K562 (cell line): ENCODE results near the gene RTN4. TPM values are rescaled to one million over a fixed set of nuclear protein-coding genes. Genes with fewer than 3 reads are reported as not detected.

ENCODE experiments used
- ATAC-seq: fragments of 200-7000 bp; cut with Tn5 transposase; 3 replicates; pipeline ENCODE4 v1.9.1; 2020; ENCODE audit warnings: moderate library complexity
- BruUV-seq: library from RNA; stranded (reverse); fragments of 400-500 nt; replicated peaks from 2 replicates; lab custom pipeline; 2021; lab: Mats Ljungman, UMichigan
- CTCF ChIA-PET: fragments of 300-600 bp; formaldehyde crosslinking; extraction: SDS; loops from one replicate; lab custom pipeline; 2021; ENCODE audit warnings: low intra/inter-chr PET ratio; lab: Yijun Ruan, JAX
- POLR2A ChIA-PET: fragments of 300-600, 350-650 bp; sonication (Branson Sonifier 250); formaldehyde crosslinking; extraction: SDS; loops from one replicate; lab custom pipeline; 2021; ENCODE audit warnings: antibody characterized with exemption, inconsistent platforms; lab: Yijun Ruan, JAX
- DNase-seq, 4 experiments: peaks; one replicate each; pipeline versions ENCODE4 v3.0.0 to v3.0.0-alpha.2; 2011 to 2018; ENCODE audit warnings: low spot score in 3 of 4, mixed read lengths in 3 of 4; ENCODE audit errors: extremely low read depth in 1 of 4
- FAIRE-seq: peaks from 2 replicates; lab custom pipeline; 2011; peaks lifted over from hg19 to GRCh38; lab: Jason Lieb, UNC
- H2AFZ ChIP-seq: 2 replicates; pipeline ENCODE4 v1.6.0; 2011; ENCODE audit warnings: low read depth, low read length, control low read depth, inconsistent platforms
- H3K27ac ChIP-seq: fragments of 200-600 bp; 3 replicates; pipeline ENCODE4 v1.8.0; 2011; ENCODE audit warnings: low read depth, mild to moderate bottlenecking, control low read depth, inconsistent platforms, low read length, moderate library complexity, mixed read lengths; ENCODE audit errors: extremely low read depth
- H3K27me3 ChIP-seq, 2 experiments: fragments of 300-600 bp in 1 of 2; 2 replicates in 1 of 2; 3 replicates in 1 of 2; pipeline versions ENCODE4 v1.6.0 to v1.8.0; 2011; ENCODE audit warnings: inconsistent platforms in 2 of 2, low read length in 2 of 2, mild to moderate bottlenecking in 1 of 2, mixed read lengths in 1 of 2, moderate library complexity in 1 of 2; ENCODE audit not compliant: control insufficient read depth in 2 of 2, insufficient read depth in 2 of 2
- H3K36me3 ChIP-seq: fragments of 300-600 bp; 3 replicates; pipeline ENCODE4 v1.8.0; 2011; ENCODE audit warnings: mild to moderate bottlenecking, low read length, inconsistent platforms; ENCODE audit not compliant: control insufficient read depth, insufficient read depth
- H3K4me1 ChIP-seq, 2 experiments: fragments of 200-600 bp in 1 of 2; replicated peaks in 1 of 2; 2 replicates in 1 of 2; 3 replicates in 1 of 2; pipeline versions ENCODE4 v1.5.1 to v1.8.0; 2011; ENCODE audit warnings: inconsistent platforms in 2 of 2, low read length in 2 of 2, mild to moderate bottlenecking in 1 of 2, mixed read lengths in 1 of 2, moderate library complexity in 1 of 2; ENCODE audit not compliant: control insufficient read depth in 2 of 2, insufficient read depth in 2 of 2
- H3K4me2 ChIP-seq: 2 replicates; pipeline ENCODE4 v1.6.1; 2011; ENCODE audit warnings: low read length, control low read depth, inconsistent platforms, mixed read lengths; ENCODE audit not compliant: insufficient read depth
- H3K4me3 ChIP-seq: fragments of 200-600 bp; sonication (generic), shearing (Covaris generic); 2 replicates; pipeline ENCODE4 v1.5.1; 2016; ENCODE audit warnings: control low read depth, inconsistent platforms
- H3K79me2 ChIP-seq: fragments of 200-600 bp; 3 replicates; pipeline ENCODE4 v1.8.0; 2011; ENCODE audit warnings: low read length, inconsistent platforms; ENCODE audit not compliant: control insufficient read depth, insufficient read depth
- H3K9ac ChIP-seq, 2 experiments: 2 replicates each; pipeline versions ENCODE4 v1.6.0 to v1.6.1; 2011; ENCODE audit warnings: low read depth in 2 of 2, low read length in 2 of 2, control low read depth in 1 of 2, inconsistent platforms in 1 of 2, mild to moderate bottlenecking in 1 of 2, mixed read lengths in 1 of 2; ENCODE audit not compliant: insufficient read depth in 1 of 2
- H3K9me1 ChIP-seq: one replicate; pipeline ENCODE4 v1.6.0; 2011; ENCODE audit warnings: inconsistent platforms, mild to moderate bottlenecking, low read length, moderate library complexity; ENCODE audit not compliant: control insufficient read depth, insufficient read depth
- H3K9me3 ChIP-seq: replicated peaks from 2 replicates; pipeline ENCODE4 v1.5.1; 2011; ENCODE audit warnings: low read depth, low read length, inconsistent platforms; ENCODE audit not compliant: control insufficient read depth, insufficient read depth
- H4K20me1 ChIP-seq: replicated peaks from 2 replicates; pipeline ENCODE4 v1.6.1; 2011; ENCODE audit warnings: low read length, inconsistent platforms, mixed read lengths; ENCODE audit not compliant: control insufficient read depth, insufficient read depth
- C11orf30 ChIP-seq: fragments of 450-650 bp; IDR thresholded peaks from 2 replicates; pipeline ENCODE4 v1.6.1; 2016; ENCODE audit warnings: low read depth, mild to moderate bottlenecking
- FIP1L1 ChIP-seq: fragments of 200-400 bp; formaldehyde crosslinking; IDR thresholded peaks from 2 replicates; pipeline ENCODE4 v1.6.1; 2018; ENCODE audit warnings: mild to moderate bottlenecking, low read depth, low read length; ENCODE audit not compliant: poor library complexity, severe bottlenecking
- GATA2 ChIP-seq: sonication (generic); formaldehyde crosslinking; IDR thresholded peaks from 2 replicates; pipeline ENCODE4 v1.4.0; 2020; ENCODE audit warnings: mild to moderate bottlenecking, missing genetic modification reagents
- KDM1A ChIP-seq, 2 experiments: fragments of 450-650 bp; IDR thresholded peaks; 2 replicates each; pipeline ENCODE4 v1.6.1; 2016; ENCODE audit warnings: mild to moderate bottlenecking in 2 of 2
- NR1H2 ChIP-seq: sonication (generic); formaldehyde crosslinking; IDR thresholded peaks from 2 replicates; pipeline ENCODE4 v1.4.0; 2020; ENCODE audit warnings: mild to moderate bottlenecking, missing genetic modification reagents
- RAD51 ChIP-seq: fragments of 450-650 bp; IDR thresholded peaks from 2 replicates; pipeline ENCODE4 v1.7.1; 2016; ENCODE audit warnings: low read depth, mild to moderate bottlenecking, borderline replicate concordance
- ZNF77 ChIP-seq: fragments of 250-450 bp; sonication (Bioruptor Pico); IDR thresholded peaks from 2 replicates; pipeline ENCODE4 v1.5.0; 2020
- WGBS: fragments of 100-300 bp; shearing (Covaris generic); methylation state at CpG from one replicate; pipeline ENCODE4 v1.1.6; 2016; ENCODE audit warnings: low coverage, mixed read lengths; ENCODE audit not compliant: insufficient coverage; ENCODE audit errors: missing lambda C conversion rate; 5-methylcytosine and 5-hydroxymethylcytosine counted together
- in situ Hi-C: fragments of 300-500 bp; cut with MboI; formaldehyde crosslinking; loops from 4 replicates; pipeline ENCODE4 v1.15.0; 2018; ENCODE audit warnings: inconsistent platforms, mixed read lengths
- intact Hi-C: fragments of 100-400 bp; cut with micrococcal nuclease; formaldehyde crosslinking; loops from 2 replicates; pipeline ENCODE4 v1.14.2; 2022
- polyA plus RNA-seq, 8 experiments: library from polyadenylated mRNA; depleted of rRNA in 4 of 8; stranded (reverse) in 5 of 8; unstranded in 3 of 8; fragments of >200 nt; fragmentation: Nextera tagmentation in 2 of 8; fragmentation: Illumina TruSeq in 1 of 8; extraction: Ambion mirVana in 2 of 8; extraction: Trizol in 1 of 8; gene quantifications; 2 replicates each; pipeline versions ENCODE4 v1.2.1 to v1.2.3, GENCODE V29; 2011 to 2014; ENCODE audit warnings: inconsistent platforms in 1 of 8, missing spikeins in 1 of 8
- total RNA-seq, 7 experiments: library from RNA; depleted of rRNA in 6 of 7; stranded (reverse); fragments of >200 nt in 6 of 7; fragmentation: Illumina TruSeq in 2 of 7; extraction: Trizol in 2 of 7; gene quantifications; 2 replicates each; pipeline versions ENCODE4 v1.2.1 to v1.2.3, GENCODE V29; 2011 to 2021; ENCODE audit warnings: low replicate concordance in 1 of 7

The RTN4 gene
- total and polyA plus RNA-seq, 9 of the 15 experiments (the other 6 are each of a cell fraction or from before 2014, with no cell fraction given): 73.0 to 248 (median 116) TPM

GRCh38 chr2:55097082-55097460, 46.8 kb upstream of the RTN4 start (continued):
- no peak for TF ChIP-seq NR1H2 (CRISPR knock-in tag)
- no peak for TF ChIP-seq ZNF77 (CRISPR knock-in tag)
- peak in 1 of 2 experiments; percentile 7; a peak in 1 of 4 replicates for TF ChIP-seq KDM1A (IDR thresholded peaks at IDR 0.05)
- TF ChIP-seq C11orf30: peak; percentile 7; the same call in 1 of the 2 replicates
- TF ChIP-seq RAD51: no peak

DNA sequence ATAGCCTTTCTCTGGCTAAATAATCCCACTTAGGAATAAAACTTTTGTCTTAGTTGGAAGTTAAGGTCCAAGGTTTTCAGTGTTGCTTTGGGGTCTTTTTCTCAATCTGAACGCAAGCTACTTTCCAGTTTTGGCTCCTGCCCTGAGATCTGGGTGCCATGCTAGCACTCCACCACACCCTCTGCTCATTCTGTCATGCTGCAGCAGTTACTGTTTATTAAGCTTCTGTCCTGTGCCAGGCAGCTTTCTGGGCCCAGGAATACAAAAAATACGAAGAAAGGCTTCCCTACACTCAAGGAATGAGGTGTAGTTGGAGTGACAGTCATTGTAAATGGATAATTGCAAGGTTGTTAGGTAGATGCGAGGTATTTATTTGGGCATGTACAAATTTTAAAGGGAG, 46.3 kb upstream of the RTN4 start:
- no peaks in the 10 kb centered on the region for H3K79me2 ChIP-seq
- no peak overlapping the region for H2AFZ ChIP-seq
- H3K4me1 ChIP-seq: peaks cover 4 to 42% of the 10 kb centered on the region in 2 experiments; a peak in 4 of 5 replicates
- BruUV-seq: no TSS peak
- H4K20me1 ChIP-seq: no peaks in the 10 kb centered on the region
- ChIA-PET CTCF (no interaction called here), POLR2A (interaction anchor here (0.6 to 2.5 kb wide), 5 partner anchors 16 to 68 kb away, joined by 3 to 12 read pairs (median 6); no protein-coding TSS in a partner anchor)
- H3K27me3 ChIP-seq: no peaks in the 10 kb centered on the region
- H3K9me1 ChIP-seq: no peaks in the 10 kb centered on the region
- H3K9ac ChIP-seq: no peak overlapping the region
- no peaks in the 10 kb centered on the region for H3K36me3 ChIP-seq
- 74% methylated on average over 3 of the region's 3 CpGs for WGBS
- no peak overlapping the region for H3K4me3 ChIP-seq
- FAIRE-seq: no peak
- in situ Hi-C loops: no loop called here
- intact Hi-C loops: loop anchor here (5.0 kb wide), 1 partner anchor 44 kb away; the partner anchor contains the start of gene RTN4
- no peak for DNase-seq
- no peaks in the 10 kb centered on the region for H3K9me3 ChIP-seq
- no peak overlapping the region for H3K4me2 ChIP-seq
- H3K27ac ChIP-seq: no peak overlapping the region
- ATAC-seq: no peak
- 0 out of 2 replicates have a peak, but pooled peaks have one; percentile 9 for TF ChIP-seq GATA2
- TF ChIP-seq FIP1L1: no peak
